Gastroesophageal sphincter (tissue), 4 donors: ENCODE data around the gene TMEM117. TPM values are rescaled to one million over a fixed set of nuclear protein-coding genes. Genes with fewer than 3 reads are reported as not detected.

Experiments used
- ATAC-seq: fragments of 150-250 bp; one replicate; pipeline ENCODE4 v1.9.1; 2016; ENCODE audit warnings: mild to moderate bottlenecking, moderate library complexity
- H3K27ac ChIP-seq, 4 donors: fragments of 200-600 bp; sonication (generic) in 3 of 4; 1 replicate in 3 of 4; 2 replicates in 1 of 4; pipeline ENCODE4 v1.5.1; 2016 to 2019
- H3K27me3 ChIP-seq: fragments of 200-600 bp; sonication (generic); one replicate; pipeline ENCODE4 v1.5.1; 2019
- H3K36me3 ChIP-seq, 2 donors: fragments of 200-600 bp; sonication (generic); one replicate each; pipeline ENCODE4 v1.5.1; 2019; ENCODE audit warnings: control low read depth in 1 of 2
- H3K4me1 ChIP-seq, 3 donors: fragments of 200-600 bp; sonication (generic); 1 replicate in 2 of 3; 2 replicates in 1 of 3; pipeline ENCODE4 v1.5.1; 2016 to 2019; ENCODE audit warnings: control low read depth in 2 of 3
- H3K4me3 ChIP-seq, 2 donors: fragments of 200-600 bp; sonication (generic); one replicate each; pipeline ENCODE4 v1.5.1; 2019; ENCODE audit warnings: mild to moderate bottlenecking in 1 of 2, moderate library complexity in 1 of 2
- H3K9me3 ChIP-seq, 3 donors: fragments of 200-600 bp; sonication (generic); one replicate each; pipeline ENCODE4 v1.5.1; 2017 to 2019; ENCODE audit warnings: control low read depth in 2 of 3
- CTCF ChIP-seq, 4 experiments: fragments of 200-600 bp in 2 of 4; fragments of 450-650 bp in 2 of 4; sonication (generic) in 1 of 4; IDR thresholded peaks; one replicate each; pipeline ENCODE4 v1.5.1; 2017 to 2019; ENCODE audit warnings: antibody characterized with exemption in 4 of 4, mild to moderate bottlenecking in 2 of 4, moderate library complexity in 2 of 4
- EP300 ChIP-seq: sonication (generic); formaldehyde crosslinking; IDR thresholded peaks from one replicate; pipeline ENCODE4 v1.6.1; 2017; ENCODE audit warnings: antibody characterized with exemption, mild to moderate bottlenecking
- POLR2A ChIP-seq, 2 donors: fragments of 450-650 bp; IDR thresholded peaks; one replicate each; pipeline ENCODE4 v1.6.1; 2017; ENCODE audit warnings: antibody characterized with exemption in 2 of 2, mild to moderate bottlenecking in 2 of 2, moderate library complexity in 1 of 2
- POLR2AphosphoS5 ChIP-seq: sonication (generic); formaldehyde crosslinking; IDR thresholded peaks from one replicate; pipeline ENCODE4 v1.6.1; 2017; ENCODE audit warnings: antibody characterized with exemption
- WGBS, 2 donors: methylation state at CpG; one replicate each; pipeline ENCODE4 v1.1.5; 2018; ENCODE audit warnings: low coverage in 1 of 2; 5-methylcytosine and 5-hydroxymethylcytosine counted together
- total RNA-seq, 4 donors: library from RNA; depleted of rRNA; stranded (reverse); fragments of >200 nt; gene quantifications; one replicate each; pipeline ENCODE4 v1.1.0, GENCODE V29; 2016

The TMEM117 gene
- total RNA-seq, 4 donors from 2014 or later: 7.8 to 21.5 (median 12.3) TPM

GRCh38 chr12:43895580-43896206 is 59.8 kb downstream of the TMEM117 start:
- Histone ChIP-seq H3K27ac (no peak overlapping the region), H3K9me3 (no peaks in the 10 kb centered on the region), H3K4me3 (no peak overlapping the region), H3K27me3 (no peaks in the 10 kb centered on the region), H3K4me1 (no peaks in the 10 kb centered on the region), H3K36me3 (no peaks in the 10 kb centered on the region)
- 78 to 100% methylated on average over 1 of the region's 1 CpG for WGBS, 2 donors
- no peak for TF ChIP-seq CTCF (IDR thresholded peaks at IDR 0.05)
- TF ChIP-seq POLR2AphosphoS5: no peak
- no peak for TF ChIP-seq POLR2A (IDR thresholded peaks at IDR 0.05)
- ATAC-seq: no peak

- ATAC-seq: no peak
- H3K36me3 ChIP-seq: no peaks in the 10 kb centered on the region
- no peak overlapping the region for H3K27ac ChIP-seq
- TF ChIP-seq POLR2A (IDR thresholded peaks at IDR 0.05) (no peak), CTCF (IDR thresholded peaks at IDR 0.05) (no peak), POLR2AphosphoS5 (no peak), EP300 (no peak)
- 100% methylated on average over 1 of the region's 1 CpG; no CpG with 5 or more reads in 1 of the 2 donors for WGBS, 2 donors
- H3K9me3 ChIP-seq: no peaks in the 10 kb centered on the region
- H3K4me3 ChIP-seq: no peak overlapping the region
- no peaks in the 10 kb centered on the region for H3K4me1 ChIP-seq
- H3K27me3 ChIP-seq: no peaks in the 10 kb centered on the region
Observed at GRCh38 chr12:43896496-43896895, 60.6 kb downstream of the TMEM117 start.

GRCh38 chr12:43898474-43898873 is 62.6 kb downstream of the TMEM117 start:
- no peak overlapping the region for H3K27ac ChIP-seq
- no peak overlapping the region for H3K4me3 ChIP-seq
- TF ChIP-seq POLR2AphosphoS5: no peak
- TF ChIP-seq CTCF (IDR thresholded peaks at IDR 0.05): no peak
- no peak for TF ChIP-seq POLR2A (IDR thresholded peaks at IDR 0.05)
- no peak for TF ChIP-seq EP300
- 55 to 69% methylated on average over 2 to 3 of the region's 3 CpGs for WGBS, 2 donors
- no peak for ATAC-seq
- H3K27me3 ChIP-seq: no peaks in the 10 kb centered on the region
- no peaks in the 10 kb centered on the region for H3K4me1 ChIP-seq
- no peaks in the 10 kb centered on the region for H3K9me3 ChIP-seq
- no peaks in the 10 kb centered on the region for H3K36me3 ChIP-seq

DNA sequence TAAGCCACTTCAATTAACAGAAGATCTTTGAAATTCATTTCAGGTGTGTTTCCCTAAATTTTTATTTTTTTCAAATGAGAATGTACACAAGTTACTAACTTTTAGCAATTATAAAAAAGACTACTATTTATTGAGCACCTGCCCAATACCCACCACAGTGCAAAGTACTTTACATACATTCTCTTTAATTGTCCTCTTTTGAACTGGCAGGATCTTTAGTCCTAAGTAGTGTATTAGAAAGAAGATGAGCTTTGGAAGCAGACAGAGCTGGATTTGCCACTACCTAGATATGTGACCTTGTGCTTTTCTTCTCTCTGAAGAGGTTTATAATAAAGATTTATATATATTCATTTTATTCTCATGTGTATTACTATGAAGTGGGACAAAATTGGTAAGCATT is 63.7 kb downstream of the TMEM117 start:
- TF ChIP-seq POLR2A (IDR thresholded peaks at IDR 0.05) (no peak), EP300 (no peak), CTCF (IDR thresholded peaks at IDR 0.05) (no peak), POLR2AphosphoS5 (no peak)
- no peak for ATAC-seq
- Histone ChIP-seq H3K27me3 (no peaks in the 10 kb centered on the region), H3K27ac (no peak overlapping the region), H3K4me3 (no peak overlapping the region), H3K9me3 (no peaks in the 10 kb centered on the region), H3K4me1 (no peaks in the 10 kb centered on the region), H3K36me3 (no peaks in the 10 kb centered on the region)

DNA sequence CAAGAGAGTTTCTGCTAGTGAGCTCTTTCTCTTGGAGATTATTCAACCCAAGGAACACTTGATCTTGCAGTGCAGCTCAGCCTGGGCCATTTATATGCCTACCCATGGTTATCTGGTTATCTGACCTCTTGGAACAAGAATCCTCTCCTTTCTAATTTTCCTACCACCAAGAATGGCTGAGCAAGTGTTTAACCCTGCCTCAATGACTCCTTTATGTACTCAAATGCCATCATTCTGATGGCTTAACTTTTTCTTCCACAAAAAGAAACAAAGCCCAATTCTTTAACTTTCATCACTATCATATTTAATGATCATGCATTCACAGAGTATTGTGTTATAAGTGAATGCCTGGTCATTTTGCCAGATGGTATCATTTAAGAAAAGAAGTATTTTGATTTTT is 67.8 kb downstream of the TMEM117 start:
- Histone ChIP-seq H3K9me3 (no peaks in the 10 kb centered on the region), H3K27ac (no peak overlapping the region), H3K36me3 (no peaks in the 10 kb centered on the region), H3K4me3 (no peak overlapping the region), H3K4me1 (no peaks in the 10 kb centered on the region), H3K27me3 (no peaks in the 10 kb centered on the region)
- ATAC-seq: no peak
- TF ChIP-seq POLR2AphosphoS5: no peak
- TF ChIP-seq POLR2A (IDR thresholded peaks at IDR 0.05): no peak
- no peak for TF ChIP-seq EP300
- no peak for TF ChIP-seq CTCF (IDR thresholded peaks at IDR 0.05)
